Astrocyte (in vitro differentiated cells and primary cell): ENCODE measurements around the gene MAGI3. TPM values are rescaled to one million over a fixed set of nuclear protein-coding genes. Genes with fewer than 3 reads are reported as not detected.

Experiments used
- DNase-seq: peaks from one replicate; pipeline ENCODE4 v3.0.0-alpha.2; 2010; ENCODE audit warnings: low read depth
- FAIRE-seq: peaks from 2 replicates; lab custom pipeline; 2011; peaks lifted over from hg19 to GRCh38; lab: Jason Lieb, UNC
- H2AFZ ChIP-seq: 2 replicates; pipeline ENCODE4 v1.6.0; 2012; ENCODE audit warnings: low read depth, low read length, inconsistent platforms
- H3K27ac ChIP-seq: 2 replicates; pipeline ENCODE4 v1.5.1; 2011; ENCODE audit warnings: low read depth, low read length, inconsistent platforms
- H3K27me3 ChIP-seq: 2 replicates; pipeline ENCODE4 v1.6.0; 2011; ENCODE audit warnings: low read length, inconsistent platforms; ENCODE audit not compliant: insufficient read depth
- H3K36me3 ChIP-seq: 2 replicates; pipeline ENCODE4 v1.5.1; 2011; ENCODE audit warnings: low read length, inconsistent platforms; ENCODE audit not compliant: insufficient read depth
- H3K4me1 ChIP-seq: 2 replicates; pipeline ENCODE4 v1.5.1; 2011; ENCODE audit warnings: low read length, inconsistent platforms; ENCODE audit not compliant: insufficient read depth
- H3K4me2 ChIP-seq: 2 replicates; pipeline ENCODE4 v1.6.0; 2012; ENCODE audit warnings: low read length, inconsistent platforms
- H3K4me3 ChIP-seq: 2 replicates; pipeline ENCODE4 v1.5.1; 2011; ENCODE audit warnings: low read depth, mild to moderate bottlenecking, low read length, inconsistent platforms; ENCODE audit not compliant: insufficient read depth
- H3K79me2 ChIP-seq: 2 replicates; pipeline ENCODE4 v1.6.0; 2012; ENCODE audit warnings: mild to moderate bottlenecking, low read length, inconsistent platforms; ENCODE audit not compliant: insufficient read depth
- H3K9ac ChIP-seq: 2 replicates; pipeline ENCODE4 v1.6.0; 2012; ENCODE audit warnings: mild to moderate bottlenecking, low read length, inconsistent platforms
- H3K9me3 ChIP-seq: 2 replicates; pipeline ENCODE4 v1.5.1; 2012; ENCODE audit warnings: low read depth, mild to moderate bottlenecking, low read length, inconsistent platforms; ENCODE audit not compliant: insufficient read depth
- H4K20me1 ChIP-seq: 2 replicates; pipeline ENCODE4 v1.6.0; 2012; ENCODE audit warnings: low read length, inconsistent platforms; ENCODE audit not compliant: insufficient read depth
- H3K27ac Mint-ChIP-seq: one replicate; pipeline ENCODE4 v1.8.0; 2021; ENCODE audit warnings: mild to moderate bottlenecking, mixed read lengths; ENCODE audit not compliant: unreplicated experiment
- H3K27me3 Mint-ChIP-seq: one replicate; pipeline ENCODE4 v1.8.0; 2021; ENCODE audit warnings: low read depth, mixed read lengths; ENCODE audit not compliant: unreplicated experiment
- H3K36me3 Mint-ChIP-seq: one replicate; pipeline ENCODE4 v1.8.0; 2021; ENCODE audit warnings: low read depth, mixed read lengths; ENCODE audit not compliant: unreplicated experiment
- H3K4me1 Mint-ChIP-seq: one replicate; pipeline ENCODE4 v1.8.0; 2021; ENCODE audit warnings: low read depth, mixed read lengths; ENCODE audit not compliant: unreplicated experiment
- H3K4me3 Mint-ChIP-seq: one replicate; pipeline ENCODE4 v1.8.0; 2021; ENCODE audit warnings: mild to moderate bottlenecking, moderate library complexity, mixed read lengths; ENCODE audit not compliant: unreplicated experiment
- H3K9me3 Mint-ChIP-seq: one replicate; pipeline ENCODE4 v1.8.0; 2021; ENCODE audit warnings: mild to moderate bottlenecking, mixed read lengths; ENCODE audit not compliant: unreplicated experiment
- CTCF ChIP-seq: IDR thresholded peaks from 2 replicates; pipeline ENCODE4 v1.5.1; 2011; ENCODE audit warnings: low read depth, mild to moderate bottlenecking, inconsistent platforms, low read length, moderate library complexity; ENCODE audit not compliant: insufficient read depth
- EZH2 ChIP-seq: IDR thresholded peaks from 2 replicates; pipeline ENCODE4 v1.6.1; 2012; ENCODE audit warnings: mild to moderate bottlenecking, low read length, inconsistent platforms; ENCODE audit not compliant: insufficient read depth
- total RNA-seq: library from RNA; stranded (reverse); gene quantifications from 2 replicates; pipeline ENCODE4 v1.2.1, GENCODE V29; 2021

The MAGI3 gene
- total RNA-seq, 1 donor from 2014 or later: 16.5 TPM

- Mint-ChIP-seq H3K4me1 (peaks cover 6% of the 10 kb centered on the region), H3K36me3 (no peaks in the 10 kb centered on the region), H3K4me3 (peak overlapping the region; percentile 88), H3K27ac (no peak overlapping the region), H3K9me3 (peaks cover 5% of the 10 kb centered on the region), H3K27me3 (no peaks in the 10 kb centered on the region)
- H3K9ac ChIP-seq: peak overlapping the region; percentile 90
- peak overlapping the region; percentile 86 for H3K4me3 ChIP-seq
- FAIRE-seq (no peak), DNase-seq (no peak)
- peak overlapping the region; percentile 91 for H3K4me2 ChIP-seq
- H3K27ac ChIP-seq: no peak overlapping the region
- H2AFZ ChIP-seq: peak overlapping the region; percentile 93
- TF ChIP-seq CTCF (no peak), EZH2 (no peak)
- no peaks in the 10 kb centered on the region for H3K27me3 ChIP-seq
- H4K20me1 ChIP-seq: peaks cover 18% of the 10 kb centered on the region
- peaks cover 17% of the 10 kb centered on the region for H3K4me1 ChIP-seq
- H3K9me3 ChIP-seq: no peaks in the 10 kb centered on the region
- peaks cover 33% of the 10 kb centered on the region for H3K79me2 ChIP-seq
- H3K36me3 ChIP-seq: no peaks in the 10 kb centered on the region
These were observed 1.5 kb upstream of the MAGI3 start for GRCh38 chr1:113388621-113389358.

GRCh38 chr1:113389359-113389952 is 859 bp upstream of the MAGI3 start:
- Histone ChIP-seq H3K9me3 (no peaks in the 10 kb centered on the region), H2AFZ (peak overlapping the region; percentile 93), H3K4me1 (peaks cover 17% of the 10 kb centered on the region), H3K79me2 (peaks cover 39% of the 10 kb centered on the region), H4K20me1 (peaks cover 20% of the 10 kb centered on the region), H3K27ac (peak overlapping the region; percentile 59), H3K36me3 (no peaks in the 10 kb centered on the region), H3K4me2 (peak overlapping the region; percentile 91), H3K9ac (peak overlapping the region; percentile 90), H3K27me3 (no peaks in the 10 kb centered on the region), H3K4me3 (peak overlapping the region; percentile 86)
- no peak for DNase-seq
- Mint-ChIP-seq H3K36me3 (no peaks in the 10 kb centered on the region), H3K4me3 (peak overlapping the region; percentile 88), H3K9me3 (peaks cover 5% of the 10 kb centered on the region), H3K27me3 (no peaks in the 10 kb centered on the region), H3K4me1 (peaks cover 6% of the 10 kb centered on the region), H3K27ac (peak overlapping the region; percentile 72)
- FAIRE-seq: no peak
- no peak for TF ChIP-seq EZH2
- no peak for TF ChIP-seq CTCF
